Activated CD8-positive, alpha-beta memory T cell treated with anti-CD3 and anti-CD28 coated beads for 1 hour (primary cell): ENCODE results near the gene CYTL1.
"Not testable (repeated sequence)": the region's sequence is repeated elsewhere in the genome, so short reads cannot be mapped to it uniquely, and the experiment has no call there.

Experiments
- DNase-seq, 2 donors: peaks; one replicate each; pipeline ENCODE4 v3.0.0-alpha.2; 2020; ENCODE audit warnings: low read depth in 1 of 2; ENCODE audit errors: extremely low read depth in 1 of 2

CYTL1 gene

DNA sequence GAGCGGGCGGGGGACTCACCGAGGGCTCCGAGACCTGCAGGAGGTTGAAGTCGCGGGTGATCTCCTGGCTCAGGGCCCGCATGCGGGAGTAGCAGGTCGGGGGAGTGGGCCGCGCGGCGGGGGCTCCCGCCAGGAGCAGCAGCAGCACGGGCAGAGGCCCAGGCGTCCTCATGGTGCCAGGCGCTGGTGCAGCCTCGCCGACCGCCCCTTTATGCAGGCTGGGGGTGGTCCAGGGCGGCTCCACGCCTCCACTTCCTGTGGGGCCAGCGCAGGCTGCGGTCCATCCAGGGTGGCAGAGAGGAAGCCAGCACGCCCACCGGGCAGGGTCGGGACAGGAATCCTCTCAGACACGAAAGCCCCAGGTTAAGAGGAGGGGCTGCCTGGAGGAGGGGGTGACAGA lies at the start of gene CYTL1:
Gene CYTL1, minus strand, starts transcription at position 185 of the 400 bp plus-strand sequence. Its CDS starts 13 bp downstream, at position 172.
- no peak for DNase-seq

- no peak for DNase-seq
These were observed 48.6 kb upstream of the CYTL1 start for GRCh38 chr4:5067908-5068307.

- not testable (repeated sequence) for DNase-seq
These were observed 47.7 kb upstream of the CYTL1 start for GRCh38 chr4:5066968-5067367.

GRCh38 chr4:5066101-5066500 lies 46.8 kb upstream of the CYTL1 start:
- DNase-seq, result no peak

GRCh38 chr4:5055411-5055810 lies 36.2 kb upstream of the CYTL1 start:
- no peak for DNase-seq

GRCh38 chr4:5054532-5054931 lies 35.3 kb upstream of the CYTL1 start:
- DNase-seq, result no peak

DNA sequence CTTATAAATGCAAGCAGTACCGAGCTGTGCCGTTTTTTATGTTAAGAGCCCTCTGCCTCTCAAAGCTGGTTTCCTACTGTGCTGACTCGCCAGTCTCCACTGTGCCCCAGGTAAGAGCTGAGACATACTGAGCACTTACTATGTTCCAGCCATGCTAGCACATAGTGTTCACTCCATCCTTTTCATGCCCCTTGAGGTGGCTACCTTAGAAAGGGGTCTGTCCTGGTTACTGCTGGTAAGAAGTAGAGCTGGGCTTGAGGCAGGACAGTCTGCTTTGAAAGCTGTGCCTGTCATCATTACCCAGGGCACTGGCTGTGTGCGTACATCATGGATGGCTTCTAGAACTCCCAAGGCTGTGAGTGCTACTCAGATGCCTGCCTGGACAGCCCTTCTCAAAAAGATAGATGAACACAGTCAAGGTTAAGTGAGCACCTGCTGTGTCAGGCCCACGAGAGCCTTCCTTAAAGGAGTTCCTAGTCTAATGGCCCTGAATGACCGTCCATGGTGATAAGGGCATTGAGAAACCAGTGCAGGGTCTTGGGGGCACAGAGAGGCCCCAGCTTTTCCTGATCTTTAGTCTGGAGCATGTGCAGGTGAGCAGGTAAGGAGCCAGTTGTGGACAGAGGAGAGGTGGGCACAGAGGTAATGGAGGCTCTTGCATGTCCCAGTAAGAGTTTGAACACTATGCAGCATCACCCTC lies 33.6 kb upstream of the CYTL1 start:
- DNase-seq, result no peak

DNA sequence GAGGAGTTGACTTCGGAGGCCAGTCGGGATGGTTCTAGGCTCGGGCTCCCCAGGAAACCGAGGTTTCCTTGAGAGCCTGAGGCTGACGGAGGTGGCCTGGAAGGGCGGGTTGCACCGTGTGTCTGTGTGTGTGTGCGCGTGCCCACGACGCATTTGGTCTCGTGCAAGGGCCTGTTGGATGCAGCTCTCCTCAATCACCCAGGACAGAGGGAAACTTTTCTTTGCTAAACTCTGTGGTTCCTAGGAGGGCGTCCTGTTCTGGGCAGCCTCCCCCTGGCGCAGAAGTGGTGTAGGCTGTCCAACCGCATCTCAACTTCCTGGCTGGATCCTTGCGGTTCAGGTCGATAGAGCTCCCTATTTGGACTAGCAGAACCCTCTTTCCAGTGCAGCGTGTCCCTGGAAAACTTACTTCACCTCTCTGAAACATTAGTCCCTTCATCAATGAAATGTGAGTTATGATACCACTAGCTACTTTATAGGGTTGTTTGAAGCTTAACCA lies 33.0 kb upstream of the CYTL1 start:
- no peak for DNase-seq

- DNase-seq, result no peak
These were observed 32.3 kb upstream of the CYTL1 start, which contains the start of gene STK32B for GRCh38 chr4:5051278-5052203. TSS of gene STK32B (plus strand) at chr4:5051480.

- DNase-seq, result no peak
These were observed 31.4 kb upstream of the CYTL1 start for GRCh38 chr4:5050520-5051277.

DNA sequence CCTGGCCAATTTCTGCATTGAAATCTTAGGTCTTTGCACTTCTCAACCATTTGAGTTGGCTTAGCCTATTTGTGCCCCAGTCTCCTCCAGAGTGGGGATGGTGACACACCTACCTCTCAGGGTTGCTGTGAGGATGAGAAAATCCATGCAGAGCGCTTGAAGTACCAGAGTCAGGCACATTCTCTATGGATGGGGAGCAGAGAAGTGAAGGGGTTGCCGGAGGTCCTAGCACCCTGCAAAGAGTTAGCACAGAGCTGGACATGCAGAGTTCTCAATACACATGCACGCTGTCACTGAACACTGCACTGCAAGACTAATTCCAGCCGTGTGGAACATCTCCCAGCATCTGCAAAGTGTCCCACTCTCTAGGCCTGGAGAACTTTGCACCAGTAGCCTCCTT lies 29.5 kb upstream of the CYTL1 start:
- no peak for DNase-seq

- DNase-seq, result no peak
These were observed 25.8 kb upstream of the CYTL1 start for GRCh38 chr4:5045097-5045496.

GRCh38 chr4:5044341-5044740 lies 25.1 kb upstream of the CYTL1 start:
- DNase-seq, result no peak

- DNase-seq, result no peak
These were observed 24.3 kb upstream of the CYTL1 start for GRCh38 chr4:5043579-5043978.

GRCh38 chr4:5041699-5042098 lies 22.4 kb upstream of the CYTL1 start:
- DNase-seq, result no peak

GRCh38 chr4:5040856-5041620 lies 21.8 kb upstream of the CYTL1 start:
- DNase-seq, result no peak

GRCh38 chr4:5039800-5040199 lies 20.5 kb upstream of the CYTL1 start:
- DNase-seq, result no peak

DNA sequence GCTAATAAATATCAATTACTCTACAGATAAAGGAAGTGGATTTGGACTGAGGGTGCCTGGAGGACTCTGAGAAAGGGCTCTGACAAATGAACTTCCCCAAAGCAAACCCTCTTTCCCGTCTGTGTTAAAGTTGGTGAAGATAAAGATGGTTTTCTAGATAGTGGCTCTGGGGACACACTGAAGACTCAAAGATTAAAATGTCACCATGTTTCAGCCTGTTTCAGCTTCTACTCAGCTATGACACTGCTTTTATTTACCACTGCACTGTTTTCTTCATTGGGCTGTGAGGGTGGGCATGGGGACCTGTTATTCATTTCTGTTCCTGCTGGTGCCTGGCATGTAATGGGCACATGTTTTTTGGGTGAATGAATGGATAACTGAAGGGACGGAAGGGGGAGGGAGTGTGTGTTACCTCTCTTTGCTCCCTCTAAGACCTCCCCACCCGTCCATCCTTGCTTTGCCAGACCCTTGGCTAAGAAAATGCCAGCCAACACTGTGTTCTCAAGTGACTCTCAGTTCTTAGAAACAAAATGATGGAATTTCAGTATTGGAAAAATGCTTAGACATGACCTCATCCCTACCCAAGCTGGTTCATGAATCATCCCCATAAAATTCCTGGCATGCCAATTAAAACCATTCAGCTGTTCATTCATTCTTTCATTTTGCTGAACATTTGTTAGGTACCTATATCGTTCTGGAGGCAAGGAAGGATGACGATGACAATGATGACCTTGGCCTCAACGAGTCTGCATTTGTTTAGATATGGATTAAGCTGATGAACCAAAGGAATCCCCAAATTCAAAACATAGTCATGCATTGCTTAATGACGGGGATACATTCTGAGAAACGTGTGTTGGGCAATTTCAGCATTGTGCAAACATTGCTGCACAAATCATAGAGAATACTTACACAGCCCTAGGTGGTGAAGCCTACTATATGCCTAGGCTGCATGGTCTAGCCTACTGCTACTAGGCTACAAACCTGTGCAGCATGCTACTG lies 18.6 kb upstream of the CYTL1 start:
- no peak for DNase-seq

DNA sequence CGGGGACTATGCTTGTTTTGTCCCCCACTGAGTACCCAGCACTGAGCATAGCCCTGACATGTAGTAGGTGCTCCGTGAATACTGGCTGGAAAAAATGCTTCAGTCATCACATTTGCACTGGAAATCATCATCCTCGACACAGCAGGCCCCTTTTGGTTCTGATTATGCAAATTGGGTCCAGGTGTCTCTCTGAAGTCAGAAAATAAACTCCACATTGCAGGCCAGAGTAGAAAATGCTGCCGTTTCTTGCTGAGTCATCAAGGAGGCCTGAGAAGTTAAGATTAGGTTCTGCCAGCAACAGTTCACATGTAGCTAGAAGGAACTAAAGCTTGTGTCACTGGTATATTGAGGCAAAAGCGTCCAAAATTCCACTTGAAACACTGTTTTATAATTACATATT lies 17.0 kb upstream of the CYTL1 start:
- no peak for DNase-seq
